Neutrophil (primary cell): ENCODE data around the gene GLYAT.

Source experiments
- H3K27ac ChIP-seq: fragments of 200-600 bp; sonication (generic); 2 replicates; pipeline ENCODE4 v1.5.1; 2016; ENCODE audit warnings: mild to moderate bottlenecking, moderate library complexity
- H3K27me3 ChIP-seq: fragments of 200-600 bp; sonication (generic); 2 replicates; pipeline ENCODE4 v1.6.0; 2016; ENCODE audit warnings: mild to moderate bottlenecking
- H3K36me3 ChIP-seq: fragments of 200-600 bp; sonication (generic); 2 replicates; pipeline ENCODE4 v1.5.1; 2017
- H3K4me1 ChIP-seq, 2 experiments: fragments of 200-600 bp in 1 of 2; sonication (generic) in 1 of 2; 1 replicate in 1 of 2; 2 replicates in 1 of 2; pipeline versions ENCODE4 v1.5.1 to v1.6.1; 2013 to 2016; ENCODE audit warnings: low read depth in 1 of 2, low read length in 1 of 2, mild to moderate bottlenecking in 1 of 2, moderate library complexity in 1 of 2; ENCODE audit not compliant: control insufficient read depth in 1 of 2, insufficient read depth in 1 of 2
- H3K4me3 ChIP-seq, 2 experiments: fragments of 200-600 bp in 1 of 2; sonication (generic) in 1 of 2; 1 replicate in 1 of 2; 2 replicates in 1 of 2; pipeline ENCODE4 v1.5.1; 2013 to 2016; ENCODE audit warnings: low read depth in 1 of 2, low read length in 1 of 2, mild to moderate bottlenecking in 1 of 2, moderate library complexity in 1 of 2
- H3K9me3 ChIP-seq: fragments of 200-600 bp; sonication (generic); 2 replicates; pipeline ENCODE4 v1.5.1; 2016
- TF ChIP-seq, protein P1 (sequence below): fragments of 200-600 bp; sonication (generic); IDR thresholded peaks from 2 replicates; pipeline ENCODE4 v1.5.1; 2016; ENCODE audit warnings: antibody characterized with exemption

GLYAT gene

DNA sequence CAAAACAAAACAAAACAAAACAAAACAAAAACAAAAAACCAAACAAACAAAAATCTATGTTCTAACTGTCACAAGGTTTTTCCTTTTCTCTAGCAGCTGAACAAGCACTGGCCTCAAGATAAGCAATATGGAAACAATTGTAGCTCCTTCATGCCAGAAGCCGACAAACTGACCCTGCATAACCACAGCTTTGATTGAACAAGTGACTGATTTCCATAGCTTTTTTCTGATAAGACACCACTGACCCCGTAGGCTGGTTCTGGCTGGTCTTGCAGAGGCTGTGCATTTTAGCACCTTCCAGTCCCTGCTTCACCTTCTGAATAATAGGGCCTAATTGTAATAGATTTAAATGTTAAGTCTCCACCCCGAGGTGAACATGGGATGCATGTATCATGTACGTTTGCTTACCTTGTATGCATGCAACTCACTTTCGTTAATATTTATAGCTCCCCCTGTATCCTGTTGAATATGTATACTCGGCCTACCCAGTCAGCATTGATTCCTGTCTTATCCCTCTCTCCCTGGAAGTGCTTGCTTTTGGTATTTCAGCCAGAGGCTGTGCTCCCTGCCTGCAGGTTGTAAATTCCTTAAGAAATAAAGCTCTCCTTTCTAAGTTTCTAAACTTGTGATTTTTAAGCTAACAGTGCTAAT lies 59.6 kb downstream of the GLYAT start:
- H3K27ac ChIP-seq, result no peak overlapping the region
- no peaks in the 10 kb centered on the region for H3K4me1 ChIP-seq
- TF ChIP-seq, protein P1, sequence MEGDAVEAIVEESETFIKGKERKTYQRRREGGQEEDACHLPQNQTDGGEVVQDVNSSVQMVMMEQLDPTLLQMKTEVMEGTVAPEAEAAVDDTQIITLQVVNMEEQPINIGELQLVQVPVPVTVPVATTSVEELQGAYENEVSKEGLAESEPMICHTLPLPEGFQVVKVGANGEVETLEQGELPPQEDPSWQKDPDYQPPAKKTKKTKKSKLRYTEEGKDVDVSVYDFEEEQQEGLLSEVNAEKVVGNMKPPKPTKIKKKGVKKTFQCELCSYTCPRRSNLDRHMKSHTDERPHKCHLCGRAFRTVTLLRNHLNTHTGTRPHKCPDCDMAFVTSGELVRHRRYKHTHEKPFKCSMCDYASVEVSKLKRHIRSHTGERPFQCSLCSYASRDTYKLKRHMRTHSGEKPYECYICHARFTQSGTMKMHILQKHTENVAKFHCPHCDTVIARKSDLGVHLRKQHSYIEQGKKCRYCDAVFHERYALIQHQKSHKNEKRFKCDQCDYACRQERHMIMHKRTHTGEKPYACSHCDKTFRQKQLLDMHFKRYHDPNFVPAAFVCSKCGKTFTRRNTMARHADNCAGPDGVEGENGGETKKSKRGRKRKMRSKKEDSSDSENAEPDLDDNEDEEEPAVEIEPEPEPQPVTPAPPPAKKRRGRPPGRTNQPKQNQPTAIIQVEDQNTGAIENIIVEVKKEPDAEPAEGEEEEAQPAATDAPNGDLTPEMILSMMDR, result no peak
- no peak overlapping the region for H3K4me3 ChIP-seq
- no peaks in the 10 kb centered on the region for H3K36me3 ChIP-seq
- H3K9me3 ChIP-seq, result no peaks in the 10 kb centered on the region
- H3K27me3 ChIP-seq, result no peaks in the 10 kb centered on the region

DNA sequence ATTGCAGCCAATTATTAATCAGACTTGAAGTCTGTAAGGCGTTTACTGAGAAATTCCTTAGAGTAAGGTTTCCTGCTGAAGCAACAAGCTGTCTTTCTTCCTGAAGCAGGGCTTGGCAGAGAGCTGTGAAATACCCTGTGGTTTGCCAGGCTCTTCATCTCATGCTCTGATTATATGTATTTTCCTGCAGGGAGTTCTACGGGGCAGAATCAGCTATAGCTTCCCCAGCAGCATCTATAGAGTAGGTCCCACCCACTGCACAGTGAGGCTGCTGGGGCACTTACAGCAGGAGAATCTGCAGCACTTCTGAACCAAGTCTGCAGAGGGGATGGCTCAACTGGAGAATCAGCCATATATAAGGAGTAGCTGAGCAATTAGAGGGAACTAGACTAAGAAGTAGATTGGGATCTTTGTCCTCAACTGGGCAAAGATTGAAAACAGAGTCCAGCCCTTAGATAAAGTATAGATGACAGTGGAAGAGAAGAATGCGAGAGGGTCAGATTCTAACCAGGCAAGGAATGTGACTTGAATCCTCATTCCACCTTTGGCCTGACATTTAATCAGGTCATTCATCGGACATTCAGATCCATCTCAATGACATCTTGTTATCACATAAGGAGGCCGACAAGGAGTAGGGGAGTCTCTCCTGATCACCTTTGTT lies 71.7 kb downstream of the GLYAT start:
- H3K4me3 ChIP-seq, result no peak overlapping the region
- no peak overlapping the region for H3K27ac ChIP-seq
- H3K9me3 ChIP-seq, result no peaks in the 10 kb centered on the region
- TF ChIP-seq, protein P1, result no peak
- H3K4me1 ChIP-seq, result no peaks in the 10 kb centered on the region
- H3K36me3 ChIP-seq, result no peaks in the 10 kb centered on the region
- H3K27me3 ChIP-seq, result no peaks in the 10 kb centered on the region

DNA sequence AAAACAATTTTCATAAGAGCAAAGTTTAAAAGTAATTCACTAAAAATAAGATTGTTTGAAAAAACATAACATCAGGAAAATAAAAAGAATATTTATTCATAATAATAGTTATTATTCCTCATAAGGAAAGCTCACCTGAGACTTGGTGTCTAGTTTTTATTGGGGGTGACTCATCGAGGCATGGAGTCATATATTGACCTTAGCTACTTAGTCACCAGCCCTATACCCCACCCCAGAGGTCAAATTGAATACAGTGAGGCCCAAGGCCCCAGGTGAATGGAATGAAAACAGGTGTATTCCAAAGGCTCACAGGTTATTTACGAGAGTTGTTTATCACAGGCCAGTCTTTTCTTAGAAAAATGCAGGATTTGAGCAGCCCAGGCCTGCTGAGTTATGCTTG lies 72.3 kb downstream of the GLYAT start:
- Histone ChIP-seq H3K36me3 (no peaks in the 10 kb centered on the region), H3K4me3 (no peak overlapping the region), H3K27ac (no peak overlapping the region), H3K27me3 (no peaks in the 10 kb centered on the region), H3K9me3 (no peaks in the 10 kb centered on the region), H3K4me1 (no peaks in the 10 kb centered on the region)
- TF ChIP-seq, protein P1, result no peak
